NCI-H510A treated with DMSO at 0.1 percent for 48 hours (cell line): ENCODE results near the gene PDE6H.

Experiments
- DNase-seq: peaks from one replicate; lab custom pipeline; 2025; lab: John Stamatoyannopoulos, UW

Gene PDE6H

GRCh38 chr12:14972816-14973215 is at the start of gene PDE6H:
Gene PDE6H (plus strand): TSS chr12:14973042. CDS start chr12:14978013, 4,971 bp downstream.
- DNase-seq: no peak

GRCh38 chr12:14923944-14924343 is 48.9 kb upstream of the PDE6H start:
- DNase-seq: no peak

GRCh38 chr12:14924541-14924940 is 48.3 kb upstream of the PDE6H start:
- no peak for DNase-seq

GRCh38 chr12:14927267-14927666 is 45.6 kb upstream of the PDE6H start:
- DNase-seq: no peak

- peak; percentile 78 for DNase-seq
Measured at GRCh38 chr12:14928931-14929330, 43.9 kb upstream of the PDE6H start.

- no peak for DNase-seq
Measured at GRCh38 chr12:14930299-14930698, 42.5 kb upstream of the PDE6H start.

- DNase-seq: no peak
Measured at GRCh38 chr12:14931359-14931758, 41.5 kb upstream of the PDE6H start.

GRCh38 chr12:14931791-14932560 is 40.9 kb upstream of the PDE6H start:
- DNase-seq: no peak

- no peak for DNase-seq
Measured at GRCh38 chr12:14934511-14934910, 38.3 kb upstream of the PDE6H start.

GRCh38 chr12:14935031-14935430 is 37.8 kb upstream of the PDE6H start:
- no peak for DNase-seq

- no peak for DNase-seq
Measured at GRCh38 chr12:14936224-14936861, 36.5 kb upstream of the PDE6H start.

GRCh38 chr12:14937014-14937413 is 35.8 kb upstream of the PDE6H start:
- no peak for DNase-seq

- no peak for DNase-seq
Measured at GRCh38 chr12:14937689-14938088, 35.2 kb upstream of the PDE6H start.

GRCh38 chr12:14938301-14938700 is 34.5 kb upstream of the PDE6H start, which contains the start of gene ERP27:
Gene ERP27 (minus strand): TSS chr12:14938537. CDS start chr12:14938508, 29 bp downstream.
- DNase-seq: no peak

- no peak for DNase-seq
Measured at GRCh38 chr12:14941369-14941768, 31.5 kb upstream of the PDE6H start.

- no peak for DNase-seq
Measured at GRCh38 chr12:14942196-14942931, 30.5 kb upstream of the PDE6H start.

GRCh38 chr12:14946162-14946561 is 26.7 kb upstream of the PDE6H start:
- no peak for DNase-seq

GRCh38 chr12:14946861-14947260 is 26.0 kb upstream of the PDE6H start:
- peak; percentile 35 for DNase-seq

- peak; percentile 68 for DNase-seq
Measured at GRCh38 chr12:14948672-14949071, 24.2 kb upstream of the PDE6H start.

GRCh38 chr12:14949631-14950030 is 23.2 kb upstream of the PDE6H start:
- DNase-seq: no peak

- DNase-seq: no peak
Measured at GRCh38 chr12:14950421-14950820, 22.4 kb upstream of the PDE6H start.

GRCh38 chr12:14950982-14951746 is 21.7 kb upstream of the PDE6H start:
- no peak for DNase-seq
